Measurements from ENCODE around the gene DOCK2.

GRCh38 chr5:169695025-169695625, 58.0 kb downstream of the DOCK2 start:
- TF ChIP-seq, protein P1, sequence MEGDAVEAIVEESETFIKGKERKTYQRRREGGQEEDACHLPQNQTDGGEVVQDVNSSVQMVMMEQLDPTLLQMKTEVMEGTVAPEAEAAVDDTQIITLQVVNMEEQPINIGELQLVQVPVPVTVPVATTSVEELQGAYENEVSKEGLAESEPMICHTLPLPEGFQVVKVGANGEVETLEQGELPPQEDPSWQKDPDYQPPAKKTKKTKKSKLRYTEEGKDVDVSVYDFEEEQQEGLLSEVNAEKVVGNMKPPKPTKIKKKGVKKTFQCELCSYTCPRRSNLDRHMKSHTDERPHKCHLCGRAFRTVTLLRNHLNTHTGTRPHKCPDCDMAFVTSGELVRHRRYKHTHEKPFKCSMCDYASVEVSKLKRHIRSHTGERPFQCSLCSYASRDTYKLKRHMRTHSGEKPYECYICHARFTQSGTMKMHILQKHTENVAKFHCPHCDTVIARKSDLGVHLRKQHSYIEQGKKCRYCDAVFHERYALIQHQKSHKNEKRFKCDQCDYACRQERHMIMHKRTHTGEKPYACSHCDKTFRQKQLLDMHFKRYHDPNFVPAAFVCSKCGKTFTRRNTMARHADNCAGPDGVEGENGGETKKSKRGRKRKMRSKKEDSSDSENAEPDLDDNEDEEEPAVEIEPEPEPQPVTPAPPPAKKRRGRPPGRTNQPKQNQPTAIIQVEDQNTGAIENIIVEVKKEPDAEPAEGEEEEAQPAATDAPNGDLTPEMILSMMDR (optimal IDR thresholded peaks at IDR 0.05 in 1 of 3, IDR thresholded peaks at IDR 0.05 in 1 of 3, conservative IDR thresholded peaks at IDR 0.05 in 1 of 3; ENCODE audit: extremely low read depth in 1 of 3, insufficient read depth in 2 of 3, low read length in 3 of 3): no peak
- TF ChIP-seq EZH2 (IDR thresholded peaks at IDR 0.05; ENCODE audit: low read length): no peak

Data from keratinocyte (primary cell).